NCI-H2196 treated with DMSO at 0.1 percent for 48 hours (cell line): ENCODE data around the gene CHMP1B.
A peak's percentile ranks its signal among the peaks of the same experiment; 100 is the strongest.
"Not testable (repeated sequence)": the region's sequence is repeated elsewhere in the genome, so short reads cannot be mapped to it uniquely, and the experiment has no call there.

Experiments
- DNase-seq: peaks from one replicate; lab custom pipeline; 2025; ENCODE audit not compliant: unreplicated experiment; lab: John Stamatoyannopoulos, UW

Gene CHMP1B

GRCh38 chr18:11839556-11839955 is 11.7 kb upstream of the CHMP1B start:
- no peak for DNase-seq

GRCh38 chr18:11840493-11840892 is 10.7 kb upstream of the CHMP1B start:
- DNase-seq, result no peak

- DNase-seq, result no peak
Measured at GRCh38 chr18:11842562-11842961, 8.7 kb upstream of the CHMP1B start.

GRCh38 chr18:11844436-11844835 is 6.8 kb upstream of the CHMP1B start:
- no peak for DNase-seq

- no peak for DNase-seq
Measured at GRCh38 chr18:11845654-11846053, 5.6 kb upstream of the CHMP1B start.

GRCh38 chr18:11847811-11848210 is 3.4 kb upstream of the CHMP1B start:
- no peak for DNase-seq

GRCh38 chr18:11849279-11849678 is 1.9 kb upstream of the CHMP1B start:
- DNase-seq, result no peak

GRCh38 chr18:11849841-11850634 is 1.2 kb upstream of the CHMP1B start:
- DNase-seq, result peak; percentile 37

- DNase-seq, result no peak
Measured at GRCh38 chr18:11850821-11851145, 430 bp upstream of the CHMP1B start.

GRCh38 chr18:11851806-11852337 is 659 bp downstream of the CHMP1B start:
- no peak for DNase-seq

GRCh38 chr18:11854554-11854953 is 3.3 kb downstream of the CHMP1B start:
- not testable (repeated sequence) for DNase-seq

- DNase-seq, result no peak
Measured at GRCh38 chr18:11857177-11857887, 6.1 kb downstream of the CHMP1B start.

GRCh38 chr18:11859282-11859830 is 8.1 kb downstream of the CHMP1B start:
- DNase-seq, result no peak

- DNase-seq, result no peak
Measured at GRCh38 chr18:11859903-11860407, 8.7 kb downstream of the CHMP1B start.

GRCh38 chr18:11860594-11861450 is 9.6 kb downstream of the CHMP1B start:
- no peak for DNase-seq

- DNase-seq, result no peak
Measured at GRCh38 chr18:11861583-11862288, 10.5 kb downstream of the CHMP1B start.

GRCh38 chr18:11862468-11863137 is 11.4 kb downstream of the CHMP1B start:
- no peak for DNase-seq

GRCh38 chr18:11864471-11864870 is 13.3 kb downstream of the CHMP1B start:
- DNase-seq, result no peak

GRCh38 chr18:11865071-11865470 is 13.9 kb downstream of the CHMP1B start:
- DNase-seq, result no peak

GRCh38 chr18:11866329-11866728 is 15.1 kb downstream of the CHMP1B start:
- no peak for DNase-seq
